Body of pancreas (tissue), 4 donors: ENCODE data around the gene SLC25A31.

Experiments
- POLR2A ChIP-seq, 3 donors: fragments of 450-650 bp; IDR thresholded peaks; one replicate each; pipeline ENCODE4 v1.6.1; 2016; ENCODE audit warnings: antibody characterized with exemption in 3 of 3, mild to moderate bottlenecking in 2 of 3
- TF ChIP-seq, protein P1 (sequence below), 7 experiments: fragments of 450-650 bp in 4 of 7; fragments of 200-600 bp in 3 of 7; sonication (generic) in 3 of 7; IDR thresholded peaks; one replicate each; pipeline ENCODE4 v1.5.1; 2016 to 2019; ENCODE audit warnings: antibody characterized with exemption in 7 of 7

DNA sequence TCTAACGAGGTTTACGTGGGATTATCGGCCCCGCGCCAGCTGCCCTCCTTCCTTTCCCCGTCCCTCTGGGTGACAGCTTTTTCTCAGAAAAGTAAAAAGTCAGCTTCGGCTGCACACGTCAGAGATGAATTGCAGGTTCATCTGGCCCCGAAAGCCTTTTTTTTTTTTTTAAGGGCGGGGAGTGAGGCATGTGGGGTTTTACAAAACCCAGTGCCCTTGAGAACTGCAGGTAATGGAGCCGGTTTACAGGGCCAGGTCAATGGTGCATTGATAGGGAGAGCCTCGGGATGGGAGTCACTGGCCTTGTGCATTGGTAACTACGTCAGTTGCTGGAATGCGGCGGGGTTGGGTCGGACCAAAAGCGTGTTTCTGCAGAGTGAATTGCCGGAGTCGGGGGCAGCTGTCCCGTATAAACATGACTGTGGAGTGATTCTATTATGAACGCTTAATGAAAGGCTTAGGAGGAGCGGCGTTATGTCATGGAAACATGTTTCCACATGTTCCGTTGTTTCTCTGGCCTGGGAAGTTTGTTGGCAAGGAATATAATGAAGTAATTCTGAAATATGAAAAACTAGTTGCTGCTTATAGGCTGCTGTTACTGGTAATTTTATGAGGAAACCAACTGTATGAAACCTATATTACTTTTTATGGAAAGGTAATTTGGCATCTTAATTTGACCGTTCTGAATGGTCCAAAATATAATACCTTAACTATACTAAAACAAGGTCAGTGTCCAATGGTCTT is 53.0 kb downstream of the SLC25A31 start:
- TF ChIP-seq, protein P1, sequence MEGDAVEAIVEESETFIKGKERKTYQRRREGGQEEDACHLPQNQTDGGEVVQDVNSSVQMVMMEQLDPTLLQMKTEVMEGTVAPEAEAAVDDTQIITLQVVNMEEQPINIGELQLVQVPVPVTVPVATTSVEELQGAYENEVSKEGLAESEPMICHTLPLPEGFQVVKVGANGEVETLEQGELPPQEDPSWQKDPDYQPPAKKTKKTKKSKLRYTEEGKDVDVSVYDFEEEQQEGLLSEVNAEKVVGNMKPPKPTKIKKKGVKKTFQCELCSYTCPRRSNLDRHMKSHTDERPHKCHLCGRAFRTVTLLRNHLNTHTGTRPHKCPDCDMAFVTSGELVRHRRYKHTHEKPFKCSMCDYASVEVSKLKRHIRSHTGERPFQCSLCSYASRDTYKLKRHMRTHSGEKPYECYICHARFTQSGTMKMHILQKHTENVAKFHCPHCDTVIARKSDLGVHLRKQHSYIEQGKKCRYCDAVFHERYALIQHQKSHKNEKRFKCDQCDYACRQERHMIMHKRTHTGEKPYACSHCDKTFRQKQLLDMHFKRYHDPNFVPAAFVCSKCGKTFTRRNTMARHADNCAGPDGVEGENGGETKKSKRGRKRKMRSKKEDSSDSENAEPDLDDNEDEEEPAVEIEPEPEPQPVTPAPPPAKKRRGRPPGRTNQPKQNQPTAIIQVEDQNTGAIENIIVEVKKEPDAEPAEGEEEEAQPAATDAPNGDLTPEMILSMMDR (IDR thresholded peaks at IDR 0.05) = no peak
- peak; percentile 32 to 78 (median 76) for TF ChIP-seq POLR2A (IDR thresholded peaks at IDR 0.05)
